ENCODE measurements around the gene PNMT.

PNMT gene

GRCh38 chr17:39627047-39627711, 41.1 kb upstream of the PNMT start:
- peak; percentile 19 for DNase-seq (ENCODE audit: low read depth)
- peaks cover 41% of the 10 kb centered on the region for H3K27me3 ChIP-seq (replicated peaks; ENCODE audit: control insufficient read depth, insufficient read depth, low read length)
- H3K4me3 ChIP-seq (ENCODE audit: low read length): peak overlapping the region; percentile 55

GRCh38 chr17:39627712-39628516, 40.3 kb upstream of the PNMT start:
- H3K9me3 ChIP-seq (ENCODE audit: control insufficient read depth, low read length): no peaks in the 10 kb centered on the region
- DNase-seq (ENCODE audit: low read depth): no peak
- H3K4me3 ChIP-seq (ENCODE audit: low read length): peak overlapping the region; percentile 27
- H3K36me3 ChIP-seq (ENCODE audit: control insufficient read depth, insufficient read depth, low read length, severe bottlenecking): no peaks in the 10 kb centered on the region
- H3K9ac ChIP-seq (ENCODE audit: low read length): peak overlapping the region; percentile 9
- H3K27me3 ChIP-seq (replicated peaks; ENCODE audit: control insufficient read depth, insufficient read depth, low read length): peaks cover 41% of the 10 kb centered on the region
- H3K4me1 ChIP-seq (ENCODE audit: control insufficient read depth, insufficient read depth, low read length): peaks cover 47% of the 10 kb centered on the region

More at GRCh38 chr17:39627047-39627711, 41.1 kb upstream of the PNMT start:
- Histone ChIP-seq H3K36me3 (ENCODE audit: control insufficient read depth, insufficient read depth, low read length, severe bottlenecking) (no peaks in the 10 kb centered on the region), H3K9ac (ENCODE audit: low read length) (peak overlapping the region; percentile 39), H3K4me1 (ENCODE audit: control insufficient read depth, insufficient read depth, low read length) (peaks cover 44% of the 10 kb centered on the region), H3K9me3 (ENCODE audit: control insufficient read depth, low read length) (no peaks in the 10 kb centered on the region)

- Histone ChIP-seq H3K4me1 (ENCODE audit: control insufficient read depth, insufficient read depth, low read length) (peaks cover 53% of the 10 kb centered on the region), H3K9me3 (ENCODE audit: control insufficient read depth, low read length) (no peaks in the 10 kb centered on the region), H3K9ac (ENCODE audit: low read length) (no peak overlapping the region), H3K4me3 (ENCODE audit: low read length) (no peak overlapping the region), H3K27me3 (replicated peaks; ENCODE audit: control insufficient read depth, insufficient read depth, low read length) (peaks cover 41% of the 10 kb centered on the region), H3K36me3 (ENCODE audit: control insufficient read depth, insufficient read depth, low read length, severe bottlenecking) (no peaks in the 10 kb centered on the region)
- DNase-seq (ENCODE audit: low read depth): no peak
Measured at GRCh38 chr17:39628655-39629493, 39.4 kb upstream of the PNMT start.

- Histone ChIP-seq H3K4me3 (ENCODE audit: low read length) (no peak overlapping the region), H3K27me3 (replicated peaks; ENCODE audit: control insufficient read depth, insufficient read depth, low read length) (peaks cover 41% of the 10 kb centered on the region), H3K36me3 (ENCODE audit: control insufficient read depth, insufficient read depth, low read length, severe bottlenecking) (no peaks in the 10 kb centered on the region), H3K9ac (ENCODE audit: low read length) (no peak overlapping the region), H3K4me1 (ENCODE audit: control insufficient read depth, insufficient read depth, low read length) (peaks cover 57% of the 10 kb centered on the region), H3K9me3 (ENCODE audit: control insufficient read depth, low read length) (no peaks in the 10 kb centered on the region)
- no peak for DNase-seq (ENCODE audit: low read depth)
Measured at GRCh38 chr17:39629494-39629880, 38.8 kb upstream of the PNMT start.

- Histone ChIP-seq H3K27me3 (replicated peaks; ENCODE audit: control insufficient read depth, insufficient read depth, low read length) (peaks cover 37% of the 10 kb centered on the region), H3K9ac (ENCODE audit: low read length) (no peak overlapping the region), H3K4me3 (ENCODE audit: low read length) (no peak overlapping the region), H3K4me1 (ENCODE audit: control insufficient read depth, insufficient read depth, low read length) (peaks cover 57% of the 10 kb centered on the region), H3K9me3 (ENCODE audit: control insufficient read depth, low read length) (no peaks in the 10 kb centered on the region), H3K36me3 (ENCODE audit: control insufficient read depth, insufficient read depth, low read length, severe bottlenecking) (no peaks in the 10 kb centered on the region)
- no peak for DNase-seq (ENCODE audit: low read depth)
Measured at GRCh38 chr17:39629898-39630297, 38.4 kb upstream of the PNMT start.

- Histone ChIP-seq H3K4me3 (ENCODE audit: low read length) (no peak overlapping the region), H3K9me3 (ENCODE audit: control insufficient read depth, low read length) (no peaks in the 10 kb centered on the region), H3K4me1 (ENCODE audit: control insufficient read depth, insufficient read depth, low read length) (peaks cover 52% of the 10 kb centered on the region), H3K27me3 (replicated peaks; ENCODE audit: control insufficient read depth, insufficient read depth, low read length) (peaks cover 24% of the 10 kb centered on the region), H3K9ac (ENCODE audit: low read length) (no peak overlapping the region), H3K36me3 (ENCODE audit: control insufficient read depth, insufficient read depth, low read length, severe bottlenecking) (no peaks in the 10 kb centered on the region)
- no peak for DNase-seq (ENCODE audit: low read depth)
Measured at GRCh38 chr17:39631403-39631802, 36.9 kb upstream of the PNMT start.

- Histone ChIP-seq H3K9me3 (ENCODE audit: control insufficient read depth, low read length) (no peaks in the 10 kb centered on the region), H3K4me1 (ENCODE audit: control insufficient read depth, insufficient read depth, low read length) (peaks cover 50% of the 10 kb centered on the region), H3K9ac (ENCODE audit: low read length) (no peak overlapping the region), H3K36me3 (ENCODE audit: control insufficient read depth, insufficient read depth, low read length, severe bottlenecking) (no peaks in the 10 kb centered on the region), H3K27me3 (replicated peaks; ENCODE audit: control insufficient read depth, insufficient read depth, low read length) (peaks cover 19% of the 10 kb centered on the region), H3K4me3 (ENCODE audit: low read length) (no peak overlapping the region)
- no peak for DNase-seq (ENCODE audit: low read depth)
Measured at GRCh38 chr17:39632153-39632941, 35.9 kb upstream of the PNMT start.

GRCh38 chr17:39633570-39634183, 34.6 kb upstream of the PNMT start:
- peaks cover 55% of the 10 kb centered on the region for H3K4me1 ChIP-seq (ENCODE audit: control insufficient read depth, insufficient read depth, low read length)

GRCh38 chr17:39634384-39634871, 33.8 kb upstream of the PNMT start:
- Histone ChIP-seq H3K4me3 (ENCODE audit: low read length) (no peak overlapping the region), H3K9me3 (ENCODE audit: control insufficient read depth, low read length) (no peaks in the 10 kb centered on the region), H3K36me3 (ENCODE audit: control insufficient read depth, insufficient read depth, low read length, severe bottlenecking) (no peaks in the 10 kb centered on the region), H3K27me3 (replicated peaks; ENCODE audit: control insufficient read depth, insufficient read depth, low read length) (peaks cover 11% of the 10 kb centered on the region), H3K9ac (ENCODE audit: low read length) (peak overlapping the region; percentile 8), H3K4me1 (ENCODE audit: control insufficient read depth, insufficient read depth, low read length) (peaks cover 58% of the 10 kb centered on the region)
- DNase-seq (ENCODE audit: low read depth): peak; percentile 83

More at GRCh38 chr17:39633570-39634183, 34.6 kb upstream of the PNMT start:
- Histone ChIP-seq H3K9ac (ENCODE audit: low read length) (peak overlapping the region; percentile 8), H3K4me3 (ENCODE audit: low read length) (no peak overlapping the region), H3K9me3 (ENCODE audit: control insufficient read depth, low read length) (no peaks in the 10 kb centered on the region), H3K36me3 (ENCODE audit: control insufficient read depth, insufficient read depth, low read length, severe bottlenecking) (no peaks in the 10 kb centered on the region), H3K27me3 (replicated peaks; ENCODE audit: control insufficient read depth, insufficient read depth, low read length) (peaks cover 12% of the 10 kb centered on the region)
- no peak for DNase-seq (ENCODE audit: low read depth)

- Histone ChIP-seq H3K4me1 (ENCODE audit: control insufficient read depth, insufficient read depth, low read length) (peaks cover 55% of the 10 kb centered on the region), H3K4me3 (ENCODE audit: low read length) (no peak overlapping the region), H3K27me3 (replicated peaks; ENCODE audit: control insufficient read depth, insufficient read depth, low read length) (peaks cover 11% of the 10 kb centered on the region), H3K36me3 (ENCODE audit: control insufficient read depth, insufficient read depth, low read length, severe bottlenecking) (no peaks in the 10 kb centered on the region), H3K9me3 (ENCODE audit: control insufficient read depth, low read length) (no peaks in the 10 kb centered on the region), H3K9ac (ENCODE audit: low read length) (peak overlapping the region; percentile 96)
- no peak for DNase-seq (ENCODE audit: low read depth)
Measured at GRCh38 chr17:39635614-39636176, 32.6 kb upstream of the PNMT start.
